Gastrocnemius medialis (tissue), 4 donors: ENCODE results near the gene CHST10. TPM values are rescaled to one million over a fixed set of nuclear protein-coding genes. Genes with fewer than 3 reads are reported as not detected.

Source experiments
- ATAC-seq, 2 donors: fragments of 150-250 bp; one replicate each; pipeline ENCODE4 v1.9.1; 2016
- DNase-seq, 2 donors: peaks; one replicate each; pipeline ENCODE4 v3.0.0-alpha.2; 2019
- H3K27ac ChIP-seq, 4 donors: fragments of 200-600 bp; sonication (generic); 1 replicate in 1 of 4; 2 replicates in 3 of 4; pipeline ENCODE4 v1.5.1; 2016 to 2018; ENCODE audit warnings: mild to moderate bottlenecking in 2 of 4, moderate library complexity in 1 of 4
- H3K27me3 ChIP-seq, 3 donors: fragments of 200-600 bp; sonication (generic) in 2 of 3; 1 replicate in 1 of 3; 2 replicates in 2 of 3; pipeline versions ENCODE4 v1.5.1 to v1.6.0; 2016 to 2019; ENCODE audit warnings: mild to moderate bottlenecking in 1 of 3, moderate library complexity in 1 of 3
- H3K36me3 ChIP-seq, 2 donors: fragments of 200-600 bp; sonication (generic) in 1 of 2; one replicate each; pipeline ENCODE4 v1.5.1; 2017 to 2018
- H3K4me1 ChIP-seq, 2 donors: fragments of 200-600 bp; sonication (generic) in 1 of 2; one replicate each; pipeline ENCODE4 v1.5.1; 2016 to 2017; ENCODE audit warnings: mild to moderate bottlenecking in 2 of 2
- H3K4me3 ChIP-seq, 4 donors: fragments of 200-600 bp; sonication (generic) in 3 of 4; 1 replicate in 1 of 4; 2 replicates in 3 of 4; pipeline ENCODE4 v1.5.1; 2016 to 2019; ENCODE audit warnings: mild to moderate bottlenecking in 2 of 4
- H3K9me3 ChIP-seq, 3 donors: fragments of 200-600 bp; sonication (generic) in 2 of 3; 1 replicate in 1 of 3; 2 replicates in 2 of 3; pipeline ENCODE4 v1.5.1; 2016 to 2019
- CTCF ChIP-seq, 5 experiments: fragments of 450-650 bp in 3 of 5; fragments of 200-600 bp in 2 of 5; sonication (generic) in 2 of 5; IDR thresholded peaks in 4 of 5; conservative IDR thresholded peaks in 1 of 5; 1 replicate in 4 of 5; 2 replicates in 1 of 5; pipeline ENCODE4 v1.5.1; 2016 to 2019; ENCODE audit warnings: antibody characterized with exemption in 5 of 5, mild to moderate bottlenecking in 3 of 5, moderate library complexity in 3 of 5
- POLR2A ChIP-seq, 2 donors: fragments of 450-650 bp; IDR thresholded peaks; one replicate each; pipeline ENCODE4 v1.6.1; 2017; ENCODE audit warnings: antibody characterized with exemption in 2 of 2, mild to moderate bottlenecking in 2 of 2, moderate library complexity in 2 of 2
- in situ Hi-C, 4 donors: fragments of 200-750 bp; cut with MboI; loops; one replicate each; pipeline versions ENCODE4 v1.15.0 to v1.8.0; 2017; ENCODE audit warnings: low sequenced_read_pairs in 4 of 4
- intact Hi-C: fragments of 100-400 bp; cut with DNase I; formaldehyde crosslinking; loops from one replicate; pipeline ENCODE4 v1.15.1; 2023; ENCODE audit warnings: low total_unique reads
- total RNA-seq, 4 donors: library from RNA; depleted of rRNA; stranded (reverse); fragments of >200 nt; gene quantifications; one replicate each; pipeline versions ENCODE4 v1.1.0 to v1.2.3, GENCODE V29; 2016

The CHST10 gene
- total RNA-seq, 4 donors from 2014 or later, result 3.3 to 7.4 (median 5.5) TPM

- peaks cover 0 to 35% of the 10 kb centered on the region in 2 donors for H3K36me3 ChIP-seq
- no peaks in the 10 kb centered on the region for H3K9me3 ChIP-seq
- TF ChIP-seq CTCF (IDR thresholded peaks at IDR 0.05 in 4 of 5, conservative IDR thresholded peaks at IDR 0.05 in 1 of 5), result no peak
- no peak for TF ChIP-seq POLR2A (IDR thresholded peaks at IDR 0.05)
- DNase-seq (no peak), ATAC-seq (no peak)
- in situ Hi-C loops (no loop called here), intact Hi-C loops (no loop called here)
- H3K4me1 ChIP-seq, result no peaks in the 10 kb centered on the region
- H3K27me3 ChIP-seq, result no peaks in the 10 kb centered on the region
- H3K4me3 ChIP-seq, result no peak overlapping the region
- no peak overlapping the region for H3K27ac ChIP-seq
Observed at GRCh38 chr2:100395532-100396350, 21.7 kb downstream of the CHST10 start.

- peaks cover 0 to 35% of the 10 kb centered on the region in 2 donors for H3K36me3 ChIP-seq
- H3K4me1 ChIP-seq, result no peaks in the 10 kb centered on the region
- no peak overlapping the region for H3K27ac ChIP-seq
- H3K9me3 ChIP-seq, result no peaks in the 10 kb centered on the region
- TF ChIP-seq POLR2A (IDR thresholded peaks at IDR 0.05), result no peak
- TF ChIP-seq CTCF (IDR thresholded peaks at IDR 0.05 in 4 of 5, conservative IDR thresholded peaks at IDR 0.05 in 1 of 5), result no peak
- intact Hi-C loops (no loop called here), in situ Hi-C loops (no loop called here)
- H3K4me3 ChIP-seq, result no peak overlapping the region
- no peak for ATAC-seq
- no peak for DNase-seq
- no peaks in the 10 kb centered on the region for H3K27me3 ChIP-seq
Observed at GRCh38 chr2:100394111-100394641, 23.3 kb downstream of the CHST10 start.

- Histone ChIP-seq H3K27me3 (no peaks in the 10 kb centered on the region), H3K4me1 (no peaks in the 10 kb centered on the region), H3K27ac (no peak overlapping the region), H3K4me3 (no peak overlapping the region), H3K36me3 (peaks cover 0 to 35% of the 10 kb centered on the region in 2 donors), H3K9me3 (no peaks in the 10 kb centered on the region)
- no peak for TF ChIP-seq CTCF (IDR thresholded peaks at IDR 0.05 in 4 of 5, conservative IDR thresholded peaks at IDR 0.05 in 1 of 5)
- TF ChIP-seq POLR2A (IDR thresholded peaks at IDR 0.05), result no peak
- in situ Hi-C loops, result no loop called here
- DNase-seq, result no peak
- intact Hi-C loops, result no loop called here
- ATAC-seq, result no peak
Observed at GRCh38 chr2:100393362-100393761, 24.1 kb downstream of the CHST10 start.

DNA sequence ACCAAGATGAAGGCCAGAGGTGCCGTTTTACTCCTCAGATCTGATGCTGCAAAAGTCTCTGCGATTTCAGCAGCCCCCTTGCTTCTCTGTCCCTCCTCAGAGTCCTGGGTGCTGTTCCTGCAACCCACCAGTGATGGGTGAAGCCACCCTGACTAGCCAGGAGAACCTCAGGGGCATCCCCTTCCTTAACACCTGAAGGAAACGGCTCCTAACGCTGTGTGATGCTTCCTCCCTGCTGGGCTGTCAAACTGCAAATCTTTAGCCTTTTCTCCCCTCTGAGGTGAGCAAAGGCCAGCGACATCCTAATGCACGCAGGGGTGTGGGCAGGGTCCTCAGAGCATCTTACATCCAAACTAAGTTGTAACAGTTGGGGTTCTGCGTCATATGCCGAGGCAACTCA, 24.8 kb downstream of the CHST10 start:
- H3K27ac ChIP-seq, result no peak overlapping the region
- H3K4me3 ChIP-seq, result no peak overlapping the region
- H3K9me3 ChIP-seq, result no peaks in the 10 kb centered on the region
- H3K27me3 ChIP-seq, result no peaks in the 10 kb centered on the region
- in situ Hi-C loops (no loop called here), intact Hi-C loops (no loop called here)
- no peak for TF ChIP-seq POLR2A (IDR thresholded peaks at IDR 0.05)
- no peak for TF ChIP-seq CTCF (IDR thresholded peaks at IDR 0.05 in 4 of 5, conservative IDR thresholded peaks at IDR 0.05 in 1 of 5)
- no peak for ATAC-seq
- H3K36me3 ChIP-seq, result peaks cover 0 to 33% of the 10 kb centered on the region in 2 donors
- DNase-seq, result no peak
- H3K4me1 ChIP-seq, result no peaks in the 10 kb centered on the region
